SIG-M5 (cell line): ENCODE measurements around the gene HAP1.
"Not testable (repeated sequence)": the region's sequence is repeated elsewhere in the genome, so short reads cannot be mapped to it uniquely, and the experiment has no call there.

ENCODE experiments used
- DNase-seq: peaks from one replicate; lab custom pipeline; 2025; lab: John Stamatoyannopoulos, UW

HAP1 gene

GRCh38 chr17:41689497-41690299 lies 44.7 kb downstream of the HAP1 start:
- DNase-seq = no peak

- peak; percentile 96 for DNase-seq
These were observed 45.6 kb downstream of the HAP1 start, which contains the start of gene EIF1 for GRCh38 chr17:41688641-41689496. EIF1 (plus strand) TSS chr17:41688885; CDS start chr17:41689039, 154 bp downstream.

DNA sequence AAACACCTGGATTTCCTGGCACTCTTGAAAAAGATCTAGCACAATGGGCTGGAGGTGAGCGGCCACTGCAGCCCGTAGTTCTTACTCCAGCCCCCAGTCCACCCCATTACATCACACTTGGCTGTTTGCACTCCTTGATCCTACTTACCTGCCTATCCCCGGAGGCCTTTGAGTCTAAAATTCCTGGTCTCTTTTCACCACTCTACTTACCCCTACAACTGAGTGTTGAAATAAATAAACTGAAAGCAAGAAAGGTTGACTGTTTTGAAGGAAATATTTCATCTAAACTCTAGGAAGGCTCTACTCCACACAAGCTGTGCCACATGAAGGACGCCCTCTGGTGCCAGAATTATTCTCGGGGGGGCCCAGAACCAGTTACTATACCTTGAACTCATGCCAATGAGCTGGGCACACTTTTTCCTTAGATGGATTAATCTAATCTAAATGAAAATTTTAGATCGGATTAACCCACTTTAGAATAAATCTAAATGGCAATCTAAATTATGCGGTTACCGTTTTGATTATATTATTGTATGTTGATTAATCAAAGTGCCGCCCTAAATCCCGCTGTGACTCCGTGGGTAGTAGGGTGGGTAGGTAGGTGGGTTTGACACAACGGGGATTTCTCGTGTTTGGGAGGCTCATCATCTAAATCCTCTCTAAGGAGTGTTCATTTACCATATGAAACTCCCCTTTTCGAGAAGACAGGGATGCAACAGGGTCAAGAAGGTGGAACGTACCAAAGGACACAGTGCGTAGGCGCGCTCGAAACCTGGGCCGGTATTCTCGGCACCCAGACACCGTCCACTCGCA lies 46.4 kb downstream of the HAP1 start:
- DNase-seq = no peak

DNA sequence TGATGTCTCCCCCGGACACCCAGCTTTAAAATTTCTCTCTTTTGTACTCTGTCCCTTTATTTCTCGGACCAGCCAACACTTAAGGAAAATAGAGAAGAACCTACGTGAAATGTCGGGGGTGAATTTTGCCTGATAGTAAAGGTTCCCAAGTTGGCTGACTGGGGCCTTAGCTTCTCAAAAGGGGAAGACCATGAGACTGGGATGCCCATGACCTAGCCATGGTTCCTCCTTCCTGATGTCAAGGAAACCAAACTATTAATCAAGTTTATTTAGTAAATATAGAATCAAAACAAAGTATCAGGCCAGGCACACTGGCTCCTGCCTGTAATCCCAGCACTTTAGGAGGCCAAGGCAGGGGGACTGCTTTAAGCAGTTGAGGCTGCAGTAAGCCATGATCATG lies 48.2 kb downstream of the HAP1 start:
- DNase-seq = no peak

GRCh38 chr17:41685753-41686152 lies 48.7 kb downstream of the HAP1 start:
- DNase-seq = not testable (repeated sequence)

GRCh38 chr17:41684035-41684434 lies 50.4 kb downstream of the HAP1 start:
- DNase-seq = no peak

DNA sequence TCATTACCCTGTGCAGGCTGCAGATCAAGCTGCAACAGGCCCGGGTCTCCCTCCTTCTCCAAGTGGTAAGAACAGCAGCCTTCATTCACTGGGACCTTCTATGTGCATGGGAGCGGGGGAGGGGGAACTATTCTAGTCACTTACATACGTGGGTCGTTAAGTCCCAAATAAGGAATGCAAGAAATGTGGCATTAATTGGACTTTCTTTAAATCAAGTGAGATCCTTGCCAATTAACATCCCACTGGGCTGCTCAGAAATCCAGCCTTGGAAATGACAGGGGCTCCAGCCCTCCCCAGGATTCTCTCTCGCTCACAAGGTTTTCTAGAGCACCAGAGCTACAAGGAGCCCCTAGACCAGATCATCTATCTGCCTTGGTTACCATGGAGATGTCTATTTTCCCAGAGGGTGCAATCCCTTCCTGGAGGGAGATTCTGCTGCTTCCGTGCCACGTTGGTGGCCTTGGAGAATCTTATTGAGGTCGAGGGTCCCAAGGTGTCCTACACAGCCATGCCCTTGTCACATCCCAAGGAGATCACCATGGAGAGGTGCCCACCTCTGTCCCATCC lies 50.9 kb downstream of the HAP1 start:
- no peak for DNase-seq

DNA sequence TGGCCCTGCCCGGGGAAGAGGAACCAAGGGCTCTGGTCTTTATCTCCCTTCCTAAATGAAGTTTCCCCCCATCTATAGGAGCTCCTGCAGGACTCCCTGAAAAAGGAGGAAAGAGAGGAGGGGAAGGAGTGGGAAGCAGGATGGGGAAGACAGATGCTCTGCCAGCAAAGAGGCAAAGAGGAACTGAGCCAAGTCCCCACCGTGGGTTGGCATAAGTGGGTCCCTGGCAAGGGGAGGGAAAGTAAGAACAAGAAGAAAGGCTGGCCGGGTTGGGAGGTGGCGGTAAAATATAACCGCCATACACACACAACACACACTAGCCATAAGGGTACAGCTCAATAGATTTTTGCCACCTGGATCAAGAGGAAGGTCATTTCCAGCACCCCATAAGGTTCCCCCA lies 51.8 kb downstream of the HAP1 start:
- DNase-seq = no peak

- DNase-seq = no peak
These were observed 52.7 kb downstream of the HAP1 start for GRCh38 chr17:41681776-41682175.

GRCh38 chr17:41680426-41681040 lies 53.9 kb downstream of the HAP1 start:
- no peak for DNase-seq

GRCh38 chr17:41679740-41680425 lies 54.6 kb downstream of the HAP1 start:
- no peak for DNase-seq

DNA sequence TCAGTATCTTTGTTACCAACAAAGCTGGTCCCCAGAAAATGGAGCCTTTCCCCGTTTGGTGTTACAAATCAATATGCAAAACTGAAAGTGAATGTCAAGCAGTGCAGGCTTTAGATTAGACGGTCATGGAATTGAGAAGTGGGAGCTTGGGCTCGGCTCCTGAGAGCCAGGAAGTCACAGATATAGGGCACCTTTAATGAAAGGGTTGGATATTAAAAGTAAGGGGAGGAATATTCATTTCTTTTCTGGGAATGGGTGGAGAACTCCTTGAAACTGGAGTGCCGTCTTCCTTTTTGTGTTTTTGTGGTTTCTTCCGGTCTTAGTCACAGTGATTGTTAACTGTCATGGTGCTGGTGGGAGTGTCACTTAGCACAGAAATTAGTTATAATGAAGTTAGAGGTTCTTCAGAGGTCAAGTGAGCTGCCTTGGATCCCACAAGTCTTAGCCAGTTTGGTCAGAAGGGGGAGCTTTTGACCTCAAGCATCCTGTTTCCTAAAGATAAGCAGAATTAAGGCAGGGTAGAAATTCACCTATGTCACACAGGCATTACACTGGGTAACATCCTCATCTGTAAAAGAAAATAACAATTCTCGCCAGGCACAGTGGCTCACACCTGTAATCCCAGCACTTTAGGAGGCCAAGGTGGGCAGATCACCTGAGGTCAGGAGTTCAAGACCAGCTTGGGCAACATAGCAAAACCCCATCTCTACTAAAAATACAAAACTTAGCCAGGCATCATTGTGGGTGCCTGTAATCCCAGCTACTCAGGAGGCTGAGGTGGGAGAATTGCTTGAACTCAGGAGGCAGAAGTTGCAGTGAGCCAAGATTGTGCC lies 55.3 kb downstream of the HAP1 start:
- DNase-seq = peak; percentile 54

- no peak for DNase-seq
These were observed 56.0 kb downstream of the HAP1 start for GRCh38 chr17:41678411-41678906.

DNA sequence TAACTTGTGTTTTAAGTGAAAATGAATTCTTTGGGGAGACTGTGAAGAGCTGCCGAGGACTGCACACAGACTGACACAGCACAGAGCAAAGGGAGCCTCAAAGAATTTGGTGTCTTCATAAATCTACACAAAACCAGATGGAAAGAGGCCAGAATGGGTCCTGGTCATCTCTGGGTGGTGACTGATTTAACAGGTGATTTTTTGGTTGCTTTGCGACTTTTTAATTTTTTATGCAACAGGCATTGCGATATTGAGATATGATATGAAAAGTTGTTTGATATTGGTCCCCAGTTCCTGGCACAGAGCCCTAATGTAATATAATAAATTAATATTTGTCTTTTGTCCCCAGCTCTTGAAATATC lies 58.4 kb downstream of the HAP1 start:
- no peak for DNase-seq

DNA sequence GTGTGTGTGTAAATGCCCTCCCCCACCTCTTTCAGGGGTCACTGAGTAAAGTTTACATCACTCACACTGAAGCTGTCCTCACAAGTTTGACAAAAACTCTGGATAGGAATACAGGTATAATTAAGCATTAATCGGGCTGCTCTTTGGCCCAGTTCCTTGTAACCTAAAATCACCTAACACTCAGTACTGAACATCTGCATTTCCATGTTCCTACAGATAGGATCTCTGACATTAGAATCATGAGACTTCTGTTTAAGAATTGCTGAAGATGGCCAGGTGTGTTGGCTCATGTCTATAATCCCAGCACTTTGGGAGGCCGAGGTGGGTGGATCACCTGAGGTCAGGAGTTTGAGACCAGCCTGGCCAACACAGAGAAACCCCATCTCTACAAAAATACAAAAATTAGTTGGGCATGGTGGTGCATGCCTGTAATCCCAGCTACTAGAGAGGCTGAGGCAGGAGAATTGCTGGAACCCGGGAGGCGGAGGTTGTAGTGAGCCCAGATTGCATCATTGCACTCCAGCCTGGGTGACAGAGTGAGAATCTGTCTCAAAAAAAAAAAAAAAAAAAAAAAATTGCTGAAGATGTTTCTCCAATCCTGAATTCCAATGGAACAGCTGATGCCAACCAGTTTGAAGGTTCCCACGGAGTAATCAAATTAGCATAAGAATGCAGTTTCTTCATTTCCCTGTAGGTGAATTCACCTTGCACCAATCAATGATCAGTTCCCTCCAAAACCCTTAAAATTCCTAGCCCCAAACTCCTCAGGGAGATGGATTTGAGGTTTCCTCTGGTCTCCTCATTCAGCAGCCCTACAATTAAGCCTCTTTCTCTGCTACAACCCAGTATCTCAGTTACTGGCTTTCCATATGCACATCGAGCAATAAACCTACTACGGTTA lies 59.0 kb downstream of the HAP1 start:
- not testable (repeated sequence) for DNase-seq
